Tibial artery (tissue), 4 donors: Measurements from ENCODE around the gene RAI2.

Source experiments
- DNase-seq, 2 donors: peaks; one replicate each; pipeline ENCODE4 v3.0.0-alpha.2; 2019
- H3K27ac ChIP-seq, 2 donors: fragments of 200-600 bp; sonication (generic) in 1 of 2; 1 replicate in 1 of 2; 2 replicates in 1 of 2; pipeline ENCODE4 v1.5.1; 2018 to 2019; ENCODE audit warnings: mild to moderate bottlenecking in 1 of 2
- H3K27me3 ChIP-seq, 2 donors: fragments of 200-600 bp; sonication (generic) in 1 of 2; one replicate each; pipeline versions ENCODE4 v1.5.1 to v1.6.0; 2016 to 2019
- H3K36me3 ChIP-seq, 3 donors: fragments of 200-600 bp; sonication (generic) in 2 of 3; one replicate each; pipeline ENCODE4 v1.5.1; 2016 to 2019; ENCODE audit warnings: mild to moderate bottlenecking in 2 of 3
- H3K4me1 ChIP-seq, 4 donors: fragments of 200-600 bp; sonication (generic) in 2 of 4; 1 replicate in 3 of 4; 2 replicates in 1 of 4; pipeline ENCODE4 v1.5.1; 2016 to 2019
- H3K4me3 ChIP-seq, 2 donors: fragments of 200-600 bp; sonication (generic) in 1 of 2; 1 replicate in 1 of 2; 2 replicates in 1 of 2; pipeline ENCODE4 v1.5.1; 2018 to 2019; ENCODE audit warnings: mild to moderate bottlenecking in 2 of 2
- H3K9me3 ChIP-seq, 3 donors: fragments of 200-600 bp; sonication (generic) in 1 of 3; one replicate each; pipeline ENCODE4 v1.5.1; 2016 to 2019
- CTCF ChIP-seq, 2 experiments: fragments of 200-600 bp in 1 of 2; fragments of 450-650 bp in 1 of 2; IDR thresholded peaks; one replicate each; pipeline ENCODE4 v1.5.1; 2017 to 2019; ENCODE audit warnings: antibody characterized with exemption in 2 of 2, mild to moderate bottlenecking in 1 of 2, moderate library complexity in 1 of 2
- intact Hi-C: fragments of 100-400 bp; cut with DNase I; formaldehyde crosslinking; loops from one replicate; pipeline ENCODE4 v1.15.0; 2023; ENCODE audit warnings: low total_unique reads

The RAI2 gene

GRCh38 chrX:17813277-17813676 lies 47.8 kb downstream of the RAI2 start:
- Histone ChIP-seq H3K4me3 (no peak overlapping the region), H3K36me3 (no peaks in the 10 kb centered on the region), H3K27ac (no peak overlapping the region), H3K4me1 (peaks cover 0 to 36% (median 9%) of the 10 kb centered on the region in 4 donors), H3K27me3 (no peaks in the 10 kb centered on the region), H3K9me3 (no peaks in the 10 kb centered on the region)
- no peak for TF ChIP-seq CTCF (IDR thresholded peaks at IDR 0.05)
- no peak for DNase-seq
- intact Hi-C loops = no loop called here

GRCh38 chrX:17812763-17813162 lies 48.3 kb downstream of the RAI2 start:
- intact Hi-C loops = no loop called here
- Histone ChIP-seq H3K27me3 (no peaks in the 10 kb centered on the region), H3K27ac (no peak overlapping the region), H3K4me3 (no peak overlapping the region), H3K4me1 (peaks cover 0 to 31% (median 8%) of the 10 kb centered on the region in 4 donors), H3K9me3 (no peaks in the 10 kb centered on the region), H3K36me3 (no peaks in the 10 kb centered on the region)
- no peak for DNase-seq
- peak; percentile 32 to 39 for TF ChIP-seq CTCF (IDR thresholded peaks at IDR 0.05)

- Histone ChIP-seq H3K27me3 (no peaks in the 10 kb centered on the region), H3K27ac (no peak overlapping the region), H3K4me1 (peaks cover 0 to 14% (median 2%) of the 10 kb centered on the region in 4 donors), H3K9me3 (no peaks in the 10 kb centered on the region), H3K36me3 (no peaks in the 10 kb centered on the region), H3K4me3 (no peak overlapping the region)
- intact Hi-C loops = loop anchor here (10.0 kb wide), 1 partner anchor 1025 kb away; the partner anchor contains the start of gene TXLNG
- no peak for DNase-seq
- TF ChIP-seq CTCF (IDR thresholded peaks at IDR 0.05) = no peak
Measured at GRCh38 chrX:17809984-17810383, 51.1 kb downstream of the RAI2 start.

GRCh38 chrX:17809273-17809672 lies 51.8 kb downstream of the RAI2 start:
- Histone ChIP-seq H3K27ac (no peak overlapping the region), H3K36me3 (no peaks in the 10 kb centered on the region), H3K9me3 (no peaks in the 10 kb centered on the region), H3K4me3 (no peak overlapping the region), H3K27me3 (no peaks in the 10 kb centered on the region), H3K4me1 (peaks cover 0 to 7% (median 2%) of the 10 kb centered on the region in 4 donors)
- no peak for TF ChIP-seq CTCF (IDR thresholded peaks at IDR 0.05)
- DNase-seq = no peak
- intact Hi-C loops = loop anchor here (10.0 kb wide), 1 partner anchor 1024 kb away; the partner anchor contains the start of gene TXLNG

GRCh38 chrX:17805120-17805519 lies 56.0 kb downstream of the RAI2 start:
- H3K36me3 ChIP-seq = peaks cover 0 to 16% (median 6%) of the 10 kb centered on the region in 3 donors
- no peak overlapping the region for H3K27ac ChIP-seq

More at GRCh38 chrX:17805120-17805519, 56.0 kb downstream of the RAI2 start:
- DNase-seq = no peak
- no peaks in the 10 kb centered on the region for H3K27me3 ChIP-seq
- H3K4me3 ChIP-seq = no peak overlapping the region
- intact Hi-C loops = loop anchor here (10.0 kb wide), 1 partner anchor 1020 kb away; the partner anchor contains the start of gene TXLNG
- TF ChIP-seq CTCF (IDR thresholded peaks at IDR 0.05) = no peak
- no peaks in the 10 kb centered on the region for H3K4me1 ChIP-seq
- H3K9me3 ChIP-seq = no peaks in the 10 kb centered on the region
